ENCODE results near the gene MTHFD1L. TPM values are rescaled to one million over a fixed set of nuclear protein-coding genes. Genes with fewer than 3 reads are reported as not detected.

The MTHFD1L gene
- total RNA-seq, 2 donors from 2014 or later = 9.2 to 23.3 TPM

- no peaks in the 10 kb centered on the region for H3K27me3 ChIP-seq
- no peak overlapping the region for H3K4me3 ChIP-seq
- no peak overlapping the region for H3K27ac ChIP-seq
- H3K36me3 ChIP-seq = no peaks in the 10 kb centered on the region
- DNase-seq = no peak
- H3K9ac ChIP-seq (ENCODE audit: low read depth in 2 of 2, low read length in 2 of 2) = no peak overlapping the region
- TF ChIP-seq, protein P1, sequence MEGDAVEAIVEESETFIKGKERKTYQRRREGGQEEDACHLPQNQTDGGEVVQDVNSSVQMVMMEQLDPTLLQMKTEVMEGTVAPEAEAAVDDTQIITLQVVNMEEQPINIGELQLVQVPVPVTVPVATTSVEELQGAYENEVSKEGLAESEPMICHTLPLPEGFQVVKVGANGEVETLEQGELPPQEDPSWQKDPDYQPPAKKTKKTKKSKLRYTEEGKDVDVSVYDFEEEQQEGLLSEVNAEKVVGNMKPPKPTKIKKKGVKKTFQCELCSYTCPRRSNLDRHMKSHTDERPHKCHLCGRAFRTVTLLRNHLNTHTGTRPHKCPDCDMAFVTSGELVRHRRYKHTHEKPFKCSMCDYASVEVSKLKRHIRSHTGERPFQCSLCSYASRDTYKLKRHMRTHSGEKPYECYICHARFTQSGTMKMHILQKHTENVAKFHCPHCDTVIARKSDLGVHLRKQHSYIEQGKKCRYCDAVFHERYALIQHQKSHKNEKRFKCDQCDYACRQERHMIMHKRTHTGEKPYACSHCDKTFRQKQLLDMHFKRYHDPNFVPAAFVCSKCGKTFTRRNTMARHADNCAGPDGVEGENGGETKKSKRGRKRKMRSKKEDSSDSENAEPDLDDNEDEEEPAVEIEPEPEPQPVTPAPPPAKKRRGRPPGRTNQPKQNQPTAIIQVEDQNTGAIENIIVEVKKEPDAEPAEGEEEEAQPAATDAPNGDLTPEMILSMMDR (IDR thresholded peaks at IDR 0.05) = no peak
- H3K9me3 ChIP-seq = no peaks in the 10 kb centered on the region
- no peaks in the 10 kb centered on the region for H3K4me1 ChIP-seq
- intact Hi-C loops (cut with DNase I) = no loop called here
Observed at GRCh38 chr6:150930841-150931240, 65.3 kb downstream of the MTHFD1L start.

DNA sequence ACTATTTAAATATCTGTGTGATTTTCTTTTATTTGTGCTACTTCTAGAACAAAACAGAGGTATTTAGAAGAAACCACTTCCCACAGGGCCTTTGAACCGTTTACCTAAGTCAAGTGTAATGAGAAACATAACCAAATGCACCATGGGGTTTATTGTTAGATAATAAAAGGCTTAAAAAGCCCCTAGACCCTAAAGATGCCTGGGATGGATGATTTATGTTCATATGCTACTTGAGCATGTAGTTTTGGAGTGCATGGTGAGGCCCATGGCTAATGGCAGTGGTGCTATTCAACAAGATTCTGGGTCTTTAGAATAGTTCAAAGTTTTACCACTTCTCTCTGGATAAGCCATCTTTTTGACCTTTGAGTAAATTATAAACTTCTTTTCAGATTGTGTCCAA is 65.9 kb downstream of the MTHFD1L start:
- intact Hi-C loops (cut with DNase I) = no loop called here
- H3K27ac ChIP-seq = no peak overlapping the region
- no peak overlapping the region for H3K9ac ChIP-seq (ENCODE audit: low read depth in 2 of 2, low read length in 2 of 2)
- TF ChIP-seq, protein P1 (IDR thresholded peaks at IDR 0.05) = no peak
- H3K9me3 ChIP-seq = no peaks in the 10 kb centered on the region
- no peaks in the 10 kb centered on the region for H3K4me1 ChIP-seq
- no peak overlapping the region for H3K4me3 ChIP-seq
- H3K27me3 ChIP-seq = no peaks in the 10 kb centered on the region
- DNase-seq = no peak
- no peaks in the 10 kb centered on the region for H3K36me3 ChIP-seq

- Histone ChIP-seq H3K9me3 (no peaks in the 10 kb centered on the region), H3K27me3 (no peaks in the 10 kb centered on the region), H3K9ac (ENCODE audit: low read depth in 2 of 2, low read length in 2 of 2) (no peak overlapping the region), H3K4me1 (no peaks in the 10 kb centered on the region), H3K27ac (no peak overlapping the region), H3K4me3 (no peak overlapping the region), H3K36me3 (no peaks in the 10 kb centered on the region)
- TF ChIP-seq, protein P1 (IDR thresholded peaks at IDR 0.05) = no peak
- no peak for DNase-seq
- intact Hi-C loops (cut with DNase I) = no loop called here
Observed at GRCh38 chr6:150932996-150933395, 67.5 kb downstream of the MTHFD1L start.

DNA sequence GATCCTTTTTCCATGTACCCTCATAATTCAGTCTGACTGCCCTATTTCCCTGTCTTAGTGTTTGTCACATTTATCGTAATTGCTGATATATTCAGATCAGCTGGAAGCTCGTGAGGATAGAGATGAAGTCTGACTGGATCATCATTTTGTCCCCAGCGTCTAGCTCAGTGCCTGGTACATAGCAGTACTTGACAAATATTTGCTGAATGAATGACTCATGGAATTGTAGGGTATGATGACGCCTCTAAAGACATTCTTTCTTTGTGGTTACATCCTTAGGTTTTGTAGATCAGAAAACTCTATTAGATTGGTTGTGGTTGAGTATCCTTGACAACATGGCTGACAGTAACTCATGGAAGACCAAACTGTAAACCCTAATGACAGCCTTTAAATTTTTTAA is 68.9 kb downstream of the MTHFD1L start:
- H3K27ac ChIP-seq = no peak overlapping the region
- H3K36me3 ChIP-seq = no peaks in the 10 kb centered on the region
- no peak overlapping the region for H3K4me3 ChIP-seq
- no peak for DNase-seq
- H3K4me1 ChIP-seq = no peaks in the 10 kb centered on the region
- H3K9ac ChIP-seq (ENCODE audit: low read depth in 2 of 2, low read length in 2 of 2) = no peak overlapping the region
- TF ChIP-seq, protein P1 (IDR thresholded peaks at IDR 0.05) = no peak
- intact Hi-C loops (cut with DNase I) = no loop called here
- no peaks in the 10 kb centered on the region for H3K9me3 ChIP-seq
- no peaks in the 10 kb centered on the region for H3K27me3 ChIP-seq

GRCh38 chr6:150936021-150936555 is 70.6 kb downstream of the MTHFD1L start:
- no peak for DNase-seq
- H3K9me3 ChIP-seq = no peaks in the 10 kb centered on the region
- no peaks in the 10 kb centered on the region for H3K27me3 ChIP-seq
- TF ChIP-seq, protein P1 (IDR thresholded peaks at IDR 0.05) = no peak
- H3K4me1 ChIP-seq = no peaks in the 10 kb centered on the region
- no peaks in the 10 kb centered on the region for H3K36me3 ChIP-seq
- H3K9ac ChIP-seq (ENCODE audit: low read depth in 2 of 2, low read length in 2 of 2) = no peak overlapping the region
- H3K27ac ChIP-seq = no peak overlapping the region
- intact Hi-C loops (cut with DNase I) = no loop called here
- H3K4me3 ChIP-seq = no peak overlapping the region

Data from colonic mucosa (tissue), 4 donors.